HUDEP-2 (cell line): Measurements from ENCODE around the gene SI.

Experiments
- DNase-seq, 76 experiments: peaks; one replicate each; lab custom pipeline; 2025; ENCODE audit not compliant: unreplicated experiment in 76 of 76; lab: John Stamatoyannopoulos, UW

The SI gene

DNA sequence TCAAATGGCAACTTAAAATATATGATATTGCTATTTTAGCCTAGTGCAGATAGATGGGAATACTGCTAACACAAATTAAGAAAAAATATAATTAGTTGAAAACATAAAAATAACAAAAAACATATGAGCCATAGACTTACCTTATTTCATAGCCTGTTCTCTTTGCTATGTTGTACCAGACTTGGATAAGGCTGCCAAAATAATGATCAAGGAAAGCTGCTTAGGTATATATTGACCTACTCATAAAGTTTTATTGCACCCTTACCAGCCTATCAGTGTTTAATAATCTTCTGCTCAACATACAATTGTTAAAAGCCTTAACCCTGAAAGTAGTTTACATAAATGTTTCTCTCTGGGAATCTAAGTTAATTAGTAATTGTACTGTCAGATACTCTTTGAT lies at the start of gene SI:
Gene SI, minus strand, starts transcription at position 204 of the 400 bp plus-strand sequence. CDS start 2,484 bp downstream, outside the sequence.
- DNase-seq, result no peak

DNA sequence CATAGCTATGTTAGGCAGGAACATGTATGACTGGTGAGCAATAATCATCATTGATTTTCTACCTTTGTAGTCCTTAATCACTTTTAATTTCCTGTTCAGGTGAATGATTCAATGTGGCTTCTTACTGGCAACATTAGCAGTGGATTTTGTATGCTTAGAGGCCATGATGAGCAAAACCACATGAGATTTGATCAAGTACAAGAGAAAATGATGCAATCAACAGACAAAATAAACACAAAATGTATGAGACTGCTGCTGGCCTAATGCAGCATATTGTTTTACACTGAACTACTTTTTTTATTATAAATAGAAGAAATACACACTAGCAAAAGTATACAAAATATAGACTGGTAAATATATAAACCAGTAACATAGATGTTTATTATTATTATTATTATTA lies 47.5 kb upstream of the SI start:
- DNase-seq, result no peak

DNA sequence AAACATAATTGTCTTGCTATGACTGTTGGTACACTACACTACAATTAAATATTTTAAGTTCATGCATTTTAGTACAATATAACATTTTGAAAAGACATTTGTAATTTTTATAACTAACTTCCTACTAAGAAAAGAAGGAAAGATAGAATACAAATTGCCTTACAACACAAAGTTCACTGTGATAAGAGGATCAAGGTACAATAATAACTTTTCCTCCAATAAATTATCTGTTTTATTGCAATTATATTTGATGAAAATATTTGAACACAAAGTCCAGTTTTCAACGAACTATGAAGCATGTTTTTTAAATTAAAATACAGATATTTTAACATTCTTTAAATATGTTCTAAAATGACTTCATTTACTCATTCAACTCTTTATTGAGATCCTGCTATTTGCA lies 33.1 kb upstream of the SI start:
- DNase-seq, result no peak

DNA sequence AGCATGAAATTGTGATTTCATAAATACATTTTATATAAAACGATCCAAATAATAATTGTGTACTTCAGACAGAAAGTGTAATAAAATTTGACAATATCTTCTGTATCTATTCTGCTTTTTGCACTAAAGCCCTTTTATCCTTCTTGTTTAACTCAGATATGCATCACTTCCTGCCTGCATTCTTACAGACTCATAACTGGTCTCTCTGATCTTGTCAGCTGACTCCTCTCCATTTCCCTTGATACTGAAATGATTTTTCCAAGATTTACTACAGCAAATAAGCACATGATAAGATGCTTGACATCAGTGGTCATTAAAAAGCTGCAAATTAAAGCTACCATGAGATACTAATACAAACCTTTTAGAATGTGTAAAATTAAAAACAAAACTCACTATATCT lies 25.3 kb upstream of the SI start:
- DNase-seq, result no peak

DNA sequence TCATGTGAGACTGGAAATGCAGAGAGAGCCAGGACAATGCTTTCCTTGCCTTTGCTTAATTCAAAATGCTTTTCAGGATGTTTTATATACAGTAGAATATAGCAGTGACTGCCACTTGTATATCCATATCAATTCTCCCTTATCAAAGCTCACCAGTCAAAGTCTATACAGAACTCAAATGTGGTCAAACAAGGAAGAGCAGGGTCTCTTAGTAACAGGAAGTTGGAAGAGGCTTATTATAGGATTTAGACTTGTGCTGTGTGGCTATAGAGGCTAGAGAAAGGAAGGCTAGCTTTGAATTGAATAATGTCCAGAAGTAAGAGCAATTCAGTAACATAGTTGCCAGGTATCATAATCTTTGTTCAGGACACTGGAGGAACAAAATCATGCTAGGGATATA lies 4.4 kb upstream of the SI start:
- DNase-seq, result no peak

DNA sequence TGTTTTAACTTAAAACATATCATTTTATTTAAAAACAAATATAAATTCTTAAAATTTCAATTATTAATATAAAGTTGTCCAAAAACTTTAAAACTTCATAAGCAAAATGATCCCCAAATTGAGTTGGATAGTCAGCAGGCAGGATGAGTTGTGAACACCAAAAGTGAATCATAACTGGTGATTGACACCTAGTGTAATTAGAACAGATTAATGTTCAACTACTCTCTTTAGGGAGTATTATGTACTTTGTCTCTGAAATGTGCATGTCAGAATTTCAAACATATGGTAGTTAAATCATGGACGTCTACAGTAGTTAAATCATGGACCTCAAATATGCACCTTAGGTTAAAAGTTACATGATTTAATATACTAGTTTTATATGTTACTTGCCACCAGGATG lies 2.9 kb upstream of the SI start:
- DNase-seq, result no peak

DNA sequence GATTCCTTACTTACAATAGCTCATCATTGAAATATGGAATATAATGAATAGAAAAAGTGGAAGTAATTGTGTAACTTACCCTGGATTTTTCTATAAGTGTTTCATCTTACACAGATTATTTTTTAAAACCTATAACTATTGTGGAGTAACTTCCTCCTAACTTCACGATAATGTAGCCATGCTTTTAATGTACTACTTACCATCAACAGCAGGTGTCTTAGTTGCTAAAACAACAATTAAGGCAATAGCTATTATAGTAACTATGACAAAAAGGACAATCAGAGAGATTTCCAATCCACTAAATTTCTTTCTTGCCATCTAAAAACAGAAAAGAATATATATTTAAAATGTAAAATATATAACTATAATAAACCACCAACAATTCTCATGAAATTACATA lies 2.6 kb downstream of the SI start:
- no peak for DNase-seq

DNA sequence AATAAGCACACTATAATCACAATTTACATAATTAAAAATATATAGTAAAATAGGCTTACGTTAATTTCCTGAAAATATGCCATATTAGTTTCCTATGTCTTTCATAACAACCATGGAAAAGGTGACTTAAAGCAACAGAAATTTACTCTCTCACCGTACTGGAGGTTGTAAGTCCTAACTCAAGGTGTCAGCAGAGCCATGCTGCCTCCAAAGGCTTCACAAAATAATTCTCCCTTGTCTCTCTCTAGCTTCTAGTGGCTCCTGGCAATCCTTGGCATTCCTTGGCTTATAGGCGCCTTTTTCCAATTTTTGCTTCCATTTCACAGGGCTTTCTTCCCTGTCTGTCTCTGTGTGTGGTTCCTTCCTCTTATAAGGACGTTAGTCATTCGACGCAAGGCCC lies 7.6 kb downstream of the SI start:
- DNase-seq, result no peak

DNA sequence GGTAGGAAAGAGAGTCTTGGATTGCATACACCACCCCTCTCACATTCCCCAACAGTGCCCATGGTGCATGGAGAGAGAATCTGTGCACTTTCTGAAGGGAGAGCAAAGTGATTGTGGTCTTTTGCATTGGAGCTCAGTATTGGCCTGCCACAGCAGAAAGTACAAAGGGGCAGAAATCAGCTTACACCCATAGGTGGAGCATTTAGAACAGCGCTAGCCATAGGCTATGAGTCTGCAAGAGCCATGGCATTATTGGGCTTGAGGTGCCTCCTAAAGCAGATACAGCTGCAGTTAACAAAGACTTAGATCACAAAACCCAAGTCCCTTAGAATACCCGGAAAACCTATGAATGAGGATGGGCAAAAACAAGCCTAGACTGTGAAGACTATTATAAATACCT lies 21.8 kb downstream of the SI start:
- no peak for DNase-seq

DNA sequence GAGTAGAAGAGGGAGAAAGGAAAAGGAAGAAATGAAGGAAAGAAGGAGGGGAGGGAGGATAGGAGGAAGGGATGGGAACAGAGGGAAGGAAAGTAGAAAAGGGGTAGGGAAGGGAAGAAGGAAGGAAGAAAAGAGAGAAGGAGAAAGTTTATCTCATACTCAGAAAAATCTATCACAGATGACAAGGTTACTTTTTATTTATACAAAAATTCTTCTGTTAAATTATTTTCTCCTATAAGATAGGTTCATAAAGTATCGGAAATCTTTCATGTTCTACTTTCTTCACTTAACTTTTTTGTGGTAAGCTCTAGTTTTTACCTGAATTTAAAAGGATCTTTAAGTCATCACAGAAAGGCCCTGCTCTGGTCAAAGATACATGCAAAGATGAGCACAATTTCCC lies 38.1 kb downstream of the SI start:
- DNase-seq, result no peak

DNA sequence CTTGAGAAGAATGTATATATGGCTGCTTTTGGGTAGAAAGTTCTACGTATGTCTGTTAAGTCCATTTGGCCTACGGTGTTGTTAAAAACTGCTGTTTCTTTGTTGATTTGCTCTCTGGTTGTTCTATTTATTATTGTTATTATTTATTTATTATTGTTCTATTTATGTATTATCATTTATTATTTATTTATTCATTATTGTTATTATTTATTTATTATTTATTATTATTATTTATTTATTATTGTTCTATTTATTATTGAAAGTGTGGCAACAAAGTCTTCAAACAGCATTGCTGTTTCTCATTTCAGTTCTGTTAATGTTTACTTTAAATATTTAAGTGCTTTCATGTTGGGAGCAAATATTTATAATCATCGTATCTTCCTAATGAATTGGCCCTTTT lies 66.7 kb downstream of the SI start:
- no peak for DNase-seq

DNA sequence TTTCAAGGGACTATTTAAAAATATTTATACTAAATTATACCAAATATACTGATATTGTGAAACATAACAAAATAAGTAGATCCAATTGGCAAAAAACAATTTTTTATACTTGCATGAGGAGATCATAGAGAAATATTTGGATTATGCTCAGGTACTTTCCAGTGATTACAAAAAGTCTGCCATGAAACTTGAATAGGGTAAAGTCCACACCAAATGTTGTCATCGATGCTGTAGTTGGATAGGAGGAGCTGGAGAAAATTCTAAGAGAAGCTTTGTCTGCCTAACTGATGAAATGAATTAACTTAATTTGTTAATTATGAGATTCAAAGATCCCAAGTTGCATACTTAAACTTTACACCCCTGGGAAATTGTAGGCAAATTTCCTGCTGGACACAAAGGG lies 93.3 kb downstream of the SI start:
- no peak for DNase-seq

DNA sequence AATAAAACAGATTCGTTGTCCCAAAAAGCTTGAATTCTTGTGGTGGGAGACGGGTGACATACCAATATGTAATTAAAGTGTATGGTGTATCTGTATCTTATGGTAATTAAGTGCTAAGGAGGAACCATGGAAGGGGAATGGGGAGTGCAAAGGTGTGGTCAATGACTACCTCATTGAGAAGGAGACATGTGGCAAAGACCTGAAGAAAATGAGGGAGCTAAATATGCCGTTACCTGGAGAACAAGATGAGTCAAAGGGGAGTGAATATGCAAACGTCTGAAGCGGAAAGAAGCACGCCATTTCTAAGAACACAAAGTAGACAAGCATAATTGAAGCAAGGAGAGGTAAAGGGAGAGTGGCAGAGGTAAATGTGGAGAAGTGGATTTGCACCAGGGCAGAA lies 115.7 kb downstream of the SI start:
- no peak for DNase-seq

DNA sequence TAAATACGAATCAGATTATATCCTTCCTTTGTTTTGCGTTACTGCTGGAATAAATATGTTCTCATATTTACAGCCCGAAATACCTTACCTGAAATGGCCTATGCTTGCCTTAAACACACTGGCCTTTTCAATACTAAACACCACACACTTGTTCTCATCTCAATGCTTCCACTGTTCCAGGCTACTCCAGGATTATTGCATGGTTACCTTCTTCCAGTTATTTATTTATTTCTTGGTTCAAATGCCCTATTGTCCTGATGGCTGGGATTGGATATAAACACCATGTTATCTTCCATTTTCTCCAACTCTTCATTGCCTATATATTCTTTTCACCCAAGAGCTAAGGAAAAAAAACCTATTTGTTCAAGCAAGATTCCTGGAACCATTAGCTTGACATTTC lies 125.3 kb downstream of the SI start:
- DNase-seq, result no peak

DNA sequence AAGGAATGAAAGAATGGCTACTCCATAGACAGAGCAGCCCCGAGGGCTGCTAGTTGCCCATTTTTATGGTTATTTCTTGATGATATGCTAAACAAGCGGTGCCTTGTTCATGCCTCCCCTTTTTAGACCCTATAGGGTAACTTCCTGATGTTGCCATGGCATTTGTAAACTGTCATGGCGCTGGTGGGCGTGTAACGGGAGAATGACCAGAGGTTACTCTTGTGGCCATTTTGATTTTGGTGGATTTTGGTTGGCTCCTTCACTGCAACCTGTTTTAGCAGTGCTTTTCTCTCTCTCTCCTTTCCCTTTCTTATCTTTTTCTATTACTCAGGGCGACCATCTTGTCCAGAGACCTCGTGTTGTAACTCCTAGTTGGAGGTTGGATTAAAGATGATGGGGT lies 126.9 kb downstream of the SI start:
- peak in 1 of 76 experiments; percentile 2 for DNase-seq

DNA sequence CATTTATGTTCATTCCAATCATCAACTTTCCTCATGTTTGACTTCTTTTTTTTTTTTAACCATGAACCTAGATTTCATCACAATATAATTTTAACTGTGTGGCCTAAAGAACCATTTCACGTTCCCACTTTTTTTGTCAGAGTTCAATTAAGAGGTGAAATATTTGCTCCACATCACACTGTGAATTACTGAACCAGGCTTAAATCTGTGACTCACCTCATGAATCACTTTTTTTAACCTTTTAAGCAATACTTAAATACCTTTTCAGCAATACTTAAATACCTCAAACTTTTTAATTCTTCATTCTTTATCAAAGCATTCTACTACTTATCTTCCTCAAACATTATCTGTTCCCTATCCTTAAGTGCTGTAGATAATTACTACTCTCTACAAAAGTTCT lies 137.6 kb downstream of the SI start:
- DNase-seq, result no peak

DNA sequence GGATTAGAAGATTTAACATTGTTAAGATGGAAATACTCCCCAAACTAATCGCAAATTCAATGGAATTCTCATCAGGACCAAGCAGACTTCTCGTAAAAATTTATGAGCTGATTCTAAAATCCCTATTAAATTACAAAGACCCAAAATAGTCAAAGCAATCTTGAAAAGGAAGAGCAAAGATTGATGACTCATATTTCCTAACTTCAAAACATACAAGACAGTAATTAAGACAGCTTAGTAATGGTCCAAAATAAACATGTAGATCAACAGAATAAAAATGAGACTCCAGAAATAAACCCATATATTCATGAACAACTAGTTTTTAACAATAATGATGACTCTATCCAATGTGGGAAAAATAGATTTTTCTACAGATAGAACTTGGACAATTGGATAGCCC lies 148.7 kb downstream of the SI start:
- DNase-seq, result no peak
